Gastrocnemius medialis (tissue), 4 donors: Measurements from ENCODE around the gene QARS1. TPM values are rescaled to one million over a fixed set of nuclear protein-coding genes. Genes with fewer than 3 reads are reported as not detected.

Experiments
- ATAC-seq, 2 donors: fragments of 150-250 bp; one replicate each; pipeline ENCODE4 v1.9.1; 2016
- DNase-seq, 2 donors: peaks; one replicate each; pipeline ENCODE4 v3.0.0-alpha.2; 2019
- H3K27ac ChIP-seq, 4 donors: fragments of 200-600 bp; sonication (generic); 1 replicate in 1 of 4; 2 replicates in 3 of 4; pipeline ENCODE4 v1.5.1; 2016 to 2018; ENCODE audit warnings: mild to moderate bottlenecking in 2 of 4, moderate library complexity in 1 of 4
- H3K27me3 ChIP-seq, 3 donors: fragments of 200-600 bp; sonication (generic) in 2 of 3; 1 replicate in 1 of 3; 2 replicates in 2 of 3; pipeline versions ENCODE4 v1.5.1 to v1.6.0; 2016 to 2019; ENCODE audit warnings: mild to moderate bottlenecking in 1 of 3, moderate library complexity in 1 of 3
- H3K36me3 ChIP-seq, 2 donors: fragments of 200-600 bp; sonication (generic) in 1 of 2; one replicate each; pipeline ENCODE4 v1.5.1; 2017 to 2018
- H3K4me1 ChIP-seq, 2 donors: fragments of 200-600 bp; sonication (generic) in 1 of 2; one replicate each; pipeline ENCODE4 v1.5.1; 2016 to 2017; ENCODE audit warnings: mild to moderate bottlenecking in 2 of 2
- H3K4me3 ChIP-seq, 4 donors: fragments of 200-600 bp; sonication (generic) in 3 of 4; 1 replicate in 1 of 4; 2 replicates in 3 of 4; pipeline ENCODE4 v1.5.1; 2016 to 2019; ENCODE audit warnings: mild to moderate bottlenecking in 2 of 4
- H3K9me3 ChIP-seq, 3 donors: fragments of 200-600 bp; sonication (generic) in 2 of 3; 1 replicate in 1 of 3; 2 replicates in 2 of 3; pipeline ENCODE4 v1.5.1; 2016 to 2019
- POLR2A ChIP-seq, 2 donors: fragments of 450-650 bp; IDR thresholded peaks; one replicate each; pipeline ENCODE4 v1.6.1; 2017; ENCODE audit warnings: antibody characterized with exemption in 2 of 2, mild to moderate bottlenecking in 2 of 2, moderate library complexity in 2 of 2
- in situ Hi-C, 4 donors: fragments of 200-750 bp; cut with MboI; loops; one replicate each; pipeline versions ENCODE4 v1.15.0 to v1.8.0; 2017; ENCODE audit warnings: low sequenced_read_pairs in 4 of 4
- intact Hi-C: fragments of 100-400 bp; cut with DNase I; formaldehyde crosslinking; loops from one replicate; pipeline ENCODE4 v1.15.1; 2023; ENCODE audit warnings: low total_unique reads
- total RNA-seq, 4 donors: library from RNA; depleted of rRNA; stranded (reverse); fragments of >200 nt; gene quantifications; one replicate each; pipeline versions ENCODE4 v1.1.0 to v1.2.3, GENCODE V29; 2016
- TF ChIP-seq, protein P1 (sequence below), 5 experiments: fragments of 450-650 bp in 3 of 5; fragments of 200-600 bp in 2 of 5; sonication (generic) in 2 of 5; IDR thresholded peaks in 4 of 5; conservative IDR thresholded peaks in 1 of 5; 1 replicate in 4 of 5; 2 replicates in 1 of 5; pipeline ENCODE4 v1.5.1; 2016 to 2019; ENCODE audit warnings: antibody characterized with exemption in 5 of 5, mild to moderate bottlenecking in 3 of 5, moderate library complexity in 3 of 5

Gene QARS1
- total RNA-seq, 4 donors from 2014 or later = 157 to 259 (median 173) TPM

GRCh38 chr3:49140080-49140479 lies 35.5 kb upstream of the QARS1 start:
- DNase-seq (no peak), ATAC-seq (no peak)
- Histone ChIP-seq H3K9me3 (no peaks in the 10 kb centered on the region), H3K27ac (no peak overlapping the region), H3K4me3 (no peak overlapping the region), H3K36me3 (no peaks in the 10 kb centered on the region), H3K4me1 (no peaks in the 10 kb centered on the region), H3K27me3 (no peaks in the 10 kb centered on the region)
- in situ Hi-C loops (no loop called here), intact Hi-C loops (no loop called here)
- TF ChIP-seq POLR2A (IDR thresholded peaks at IDR 0.05) = no peak
- TF ChIP-seq, protein P1, sequence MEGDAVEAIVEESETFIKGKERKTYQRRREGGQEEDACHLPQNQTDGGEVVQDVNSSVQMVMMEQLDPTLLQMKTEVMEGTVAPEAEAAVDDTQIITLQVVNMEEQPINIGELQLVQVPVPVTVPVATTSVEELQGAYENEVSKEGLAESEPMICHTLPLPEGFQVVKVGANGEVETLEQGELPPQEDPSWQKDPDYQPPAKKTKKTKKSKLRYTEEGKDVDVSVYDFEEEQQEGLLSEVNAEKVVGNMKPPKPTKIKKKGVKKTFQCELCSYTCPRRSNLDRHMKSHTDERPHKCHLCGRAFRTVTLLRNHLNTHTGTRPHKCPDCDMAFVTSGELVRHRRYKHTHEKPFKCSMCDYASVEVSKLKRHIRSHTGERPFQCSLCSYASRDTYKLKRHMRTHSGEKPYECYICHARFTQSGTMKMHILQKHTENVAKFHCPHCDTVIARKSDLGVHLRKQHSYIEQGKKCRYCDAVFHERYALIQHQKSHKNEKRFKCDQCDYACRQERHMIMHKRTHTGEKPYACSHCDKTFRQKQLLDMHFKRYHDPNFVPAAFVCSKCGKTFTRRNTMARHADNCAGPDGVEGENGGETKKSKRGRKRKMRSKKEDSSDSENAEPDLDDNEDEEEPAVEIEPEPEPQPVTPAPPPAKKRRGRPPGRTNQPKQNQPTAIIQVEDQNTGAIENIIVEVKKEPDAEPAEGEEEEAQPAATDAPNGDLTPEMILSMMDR (IDR thresholded peaks at IDR 0.05 in 4 of 5, conservative IDR thresholded peaks at IDR 0.05 in 1 of 5) = no peak

GRCh38 chr3:49135499-49135898 lies 30.9 kb upstream of the QARS1 start:
- in situ Hi-C loops = no loop called here
- no peak overlapping the region for H3K27ac ChIP-seq
- no peaks in the 10 kb centered on the region for H3K36me3 ChIP-seq
- H3K27me3 ChIP-seq = no peaks in the 10 kb centered on the region
- H3K4me3 ChIP-seq = no peak overlapping the region
- DNase-seq = no peak
- TF ChIP-seq, protein P1 (IDR thresholded peaks at IDR 0.05 in 4 of 5, conservative IDR thresholded peaks at IDR 0.05 in 1 of 5) = no peak
- TF ChIP-seq POLR2A (IDR thresholded peaks at IDR 0.05) = no peak
- H3K9me3 ChIP-seq = no peaks in the 10 kb centered on the region
- intact Hi-C loops = no loop called here
- no peak for ATAC-seq
- peaks cover 19 to 35% of the 10 kb centered on the region in 2 donors for H3K4me1 ChIP-seq

- TF ChIP-seq, protein P1 (IDR thresholded peaks at IDR 0.05 in 4 of 5, conservative IDR thresholded peaks at IDR 0.05 in 1 of 5) = no peak
- TF ChIP-seq POLR2A (IDR thresholded peaks at IDR 0.05) = no peak
- Histone ChIP-seq H3K4me1 (peaks cover 19 to 42% of the 10 kb centered on the region in 2 donors), H3K4me3 (no peak overlapping the region), H3K9me3 (no peaks in the 10 kb centered on the region), H3K36me3 (peaks cover 0 to 3% of the 10 kb centered on the region in 2 donors), H3K27ac (peak overlapping the region; percentile 90 to 96 (median 94)), H3K27me3 (no peaks in the 10 kb centered on the region)
- ATAC-seq = no peak
- in situ Hi-C loops (no loop called here), intact Hi-C loops (loop anchor here (5.0 kb wide), 1 partner anchor 112 kb away; the partner anchor contains the start of gene NDUFAF3)
- DNase-seq = no peak
Measured at GRCh38 chr3:49134471-49135265, 30.1 kb upstream of the QARS1 start.

DNA sequence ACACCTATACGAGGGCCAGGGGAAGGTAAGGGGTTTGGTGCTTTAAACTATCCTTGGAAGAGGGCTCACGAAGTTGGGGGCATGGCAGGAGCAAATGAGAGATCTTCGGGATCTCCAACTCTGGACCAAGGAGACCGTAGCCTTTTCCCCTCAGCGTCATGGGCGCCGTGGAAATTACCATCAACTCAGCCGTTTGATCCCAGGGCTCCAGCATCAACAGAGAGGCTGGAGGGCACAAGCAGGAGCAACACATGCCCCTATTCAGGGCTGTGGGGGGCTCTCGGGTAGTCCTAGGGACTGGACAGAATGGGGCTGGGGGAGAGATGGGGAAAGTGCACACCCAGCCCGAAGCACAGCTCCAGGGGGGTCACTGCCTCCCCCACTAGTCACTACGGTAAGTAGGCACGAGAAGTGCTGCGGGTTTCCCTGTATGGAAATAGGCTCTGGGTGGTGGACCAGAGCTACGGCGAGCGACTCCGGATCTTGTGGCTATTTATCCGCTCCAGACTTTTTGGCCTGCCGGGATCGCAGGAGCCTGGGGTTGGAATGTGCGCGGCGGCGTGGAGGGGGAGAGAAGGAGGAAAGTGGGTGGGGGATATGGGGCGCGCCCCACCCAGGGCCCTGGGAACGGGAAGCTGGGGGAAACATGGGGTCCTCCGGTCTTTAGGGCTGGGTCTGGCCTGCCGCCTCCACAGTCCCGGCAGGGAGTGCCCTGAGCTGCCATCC lies 28.8 kb upstream of the QARS1 start:
- no peak for TF ChIP-seq POLR2A (IDR thresholded peaks at IDR 0.05)
- TF ChIP-seq, protein P1 (IDR thresholded peaks at IDR 0.05 in 4 of 5, conservative IDR thresholded peaks at IDR 0.05 in 1 of 5) = peak in 1 of 5 experiments; percentile 20
- peaks cover 0 to 16% of the 10 kb centered on the region in 2 donors for H3K36me3 ChIP-seq
- peak overlapping the region; percentile 79 to 100 (median 90) for H3K4me3 ChIP-seq
- intact Hi-C loops (loop anchor here (1.0 to 5.0 kb wide), 4 partner anchors 13 to 111 kb away; partner anchors contain the start of genes KLHDC8B, NDUFAF3, QRICH1 and USP19), in situ Hi-C loops (no loop called here)
- no peaks in the 10 kb centered on the region for H3K27me3 ChIP-seq
- peak overlapping the region; percentile 90 to 96 (median 94) for H3K27ac ChIP-seq
- no peaks in the 10 kb centered on the region for H3K9me3 ChIP-seq
- H3K4me1 ChIP-seq = peaks cover 19 to 42% of the 10 kb centered on the region in 2 donors
- peak; percentile 76 to 83 for DNase-seq
- ATAC-seq = peak; percentile 85 to 87
